ENCODE data around the gene COL17A1.

The COL17A1 gene

DNA sequence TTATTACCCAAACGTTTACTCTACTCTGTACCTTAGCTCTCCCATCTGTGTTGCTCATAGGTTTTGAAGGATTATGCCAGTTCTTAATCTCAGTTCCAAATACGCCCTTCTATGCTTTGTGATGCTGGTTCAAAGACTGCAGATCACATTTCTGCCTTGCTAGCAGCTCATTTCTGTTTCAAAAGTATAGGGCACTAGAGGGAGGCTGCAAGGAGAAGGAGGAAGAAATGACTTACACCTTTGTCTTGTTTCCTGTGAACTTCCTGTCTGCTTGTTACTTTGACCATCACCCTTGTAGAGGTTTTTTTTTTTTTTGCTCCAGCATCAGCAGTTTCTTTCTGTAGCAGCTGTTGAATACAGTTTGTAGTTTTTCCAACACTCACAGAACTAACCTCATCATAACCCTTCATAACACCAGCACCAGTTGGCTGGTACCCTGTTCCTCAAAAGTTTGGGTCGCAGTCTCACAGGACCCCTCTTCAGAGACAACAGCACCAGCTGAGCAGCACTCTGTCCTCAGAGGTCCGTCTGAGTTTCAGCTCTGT, 102.2 kb downstream of the COL17A1 start:
- DNase-seq: peak; percentile 62 to 78

DNA sequence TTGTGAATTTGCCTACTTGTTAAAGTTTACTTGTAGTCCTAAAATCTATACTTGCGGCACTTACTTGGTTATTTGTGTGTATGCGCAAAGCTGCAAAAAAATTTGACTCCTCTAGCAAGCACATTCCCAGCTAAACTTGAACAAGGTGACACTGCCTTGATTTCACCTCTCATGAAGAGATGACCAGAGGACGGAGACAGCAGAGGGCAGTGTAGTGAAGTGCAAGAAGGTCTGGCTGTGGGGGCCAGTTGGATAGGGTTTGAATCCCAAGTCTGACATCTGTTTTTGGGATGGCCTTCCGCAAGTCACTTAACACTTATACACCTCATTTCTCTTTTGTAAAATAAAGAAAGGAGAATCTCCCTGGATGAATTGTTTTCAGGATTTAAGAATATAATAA, 103.0 kb downstream of the COL17A1 start:
- no peak for DNase-seq
